GM23338 (cell line): ENCODE results near the gene RAB36. TPM values are rescaled to one million over a fixed set of nuclear protein-coding genes. Genes with fewer than 3 reads are reported as not detected.
A peak's percentile ranks its signal among the peaks of the same experiment; 100 is the strongest.

Experiments
- ATAC-seq: fragments of 200-7000 bp; cut with Tn5 transposase; 3 replicates; pipeline ENCODE4 v1.9.1; 2020
- DNase-seq: peaks from one replicate; pipeline ENCODE4 v3.0.0-alpha.2; 2015; ENCODE audit warnings: low spot score
- H2AFZ ChIP-seq: fragments of 200-600 bp; sonication (generic); 2 replicates; pipeline ENCODE4 v1.8.0; 2016; ENCODE audit warnings: antibody characterized with exemption, mild to moderate bottlenecking, moderate library complexity
- H3F3A ChIP-seq: fragments of 200-600 bp; sonication (generic); replicated peaks from 2 replicates; pipeline ENCODE4 v1.8.0; 2017; ENCODE audit warnings: antibody characterized with exemption, mixed run types, low read depth
- H3K27ac ChIP-seq: fragments of 200-600 bp; sonication (generic); 2 replicates; pipeline ENCODE4 v1.6.1; 2016; ENCODE audit warnings: low read depth
- H3K27me3 ChIP-seq: fragments of 200-600 bp; sonication (generic); 2 replicates; pipeline ENCODE4 v1.8.0; 2016; ENCODE audit warnings: mild to moderate bottlenecking, mixed run types, moderate library complexity; ENCODE audit not compliant: insufficient read depth
- H3K36me3 ChIP-seq: fragments of 200-600 bp; sonication (generic); 2 replicates; pipeline ENCODE4 v1.8.0; 2016; ENCODE audit warnings: mild to moderate bottlenecking; ENCODE audit not compliant: insufficient read depth
- H3K4me1 ChIP-seq: fragments of 200-600 bp; sonication (generic); 2 replicates; pipeline ENCODE4 v1.8.0; 2016; ENCODE audit warnings: mild to moderate bottlenecking, moderate library complexity; ENCODE audit not compliant: insufficient read depth
- H3K4me2 ChIP-seq: fragments of 200-600 bp; sonication (generic); 2 replicates; pipeline ENCODE4 v1.7.1; 2017; ENCODE audit warnings: mixed run types
- H3K4me3 ChIP-seq: fragments of 200-600 bp; sonication (generic); 2 replicates; pipeline ENCODE4 v1.6.1; 2016; ENCODE audit warnings: mixed run types
- H3K79me2 ChIP-seq: fragments of 200-600 bp; sonication (generic); replicated peaks from 2 replicates; pipeline ENCODE4 v1.8.0; 2017; ENCODE audit warnings: mild to moderate bottlenecking; ENCODE audit not compliant: insufficient read depth
- H3K9me2 ChIP-seq: fragments of 200-600 bp; sonication (generic); 2 replicates; pipeline ENCODE4 v1.8.0; 2017; ENCODE audit not compliant: insufficient read depth
- H4K20me1 ChIP-seq: fragments of 200-600 bp; sonication (generic); replicated peaks from 2 replicates; pipeline ENCODE4 v1.8.0; 2017; ENCODE audit warnings: mild to moderate bottlenecking; ENCODE audit not compliant: insufficient read depth
- H3K27ac Mint-ChIP-seq: 2 replicates; pipeline ENCODE4 v1.8.0; 2020; ENCODE audit warnings: inconsistent platforms, mild to moderate bottlenecking, moderate library complexity, mixed read lengths
- H3K27me3 Mint-ChIP-seq: 3 replicates; pipeline ENCODE4 v1.8.0; 2022; ENCODE audit warnings: low read depth, mild to moderate bottlenecking, moderate library complexity, mixed read lengths, inconsistent platforms; ENCODE audit not compliant: insufficient read depth, poor library complexity
- H3K36me3 Mint-ChIP-seq: 3 replicates; pipeline ENCODE4 v1.8.0; 2021; ENCODE audit warnings: low read depth, mild to moderate bottlenecking, inconsistent platforms, moderate library complexity, mixed read lengths
- H3K4me1 Mint-ChIP-seq: 3 replicates; pipeline ENCODE4 v1.8.0; 2020; ENCODE audit warnings: mild to moderate bottlenecking, inconsistent platforms, mixed read lengths
- H3K4me3 Mint-ChIP-seq: 3 replicates; pipeline ENCODE4 v1.8.0; 2021; ENCODE audit warnings: moderate library complexity, mild to moderate bottlenecking, inconsistent platforms, mixed read lengths
- H3K9me3 Mint-ChIP-seq: 3 replicates; pipeline ENCODE4 v1.8.0; 2020; ENCODE audit warnings: moderate library complexity, mild to moderate bottlenecking, inconsistent platforms, mixed read lengths
- CREB1 ChIP-seq: fragments of 250-450 bp; sonication (Bioruptor Pico); IDR thresholded peaks from 2 replicates; pipeline ENCODE4 v1.5.0; 2020; ENCODE audit warnings: low read depth, mild to moderate bottlenecking, moderate library complexity
- EZH2phosphoT487 ChIP-seq: fragments of 200-600 bp; sonication (generic); IDR thresholded peaks from one replicate; pipeline ENCODE4 v1.8.1; 2018; ENCODE audit warnings: antibody characterized with exemption; ENCODE audit not compliant: unreplicated experiment
- JUNB ChIP-seq: IDR thresholded peaks from one replicate; pipeline ENCODE4 v1.6.1; 2016; ENCODE audit warnings: antibody characterized with exemption; ENCODE audit not compliant: unreplicated experiment
- NANOG ChIP-seq: IDR thresholded peaks from 2 replicates; pipeline ENCODE4 v1.6.1; 2016; ENCODE audit warnings: antibody characterized with exemption, borderline replicate concordance
- POLR2AphosphoS5 ChIP-seq: IDR thresholded peaks from 2 replicates; pipeline ENCODE4 v1.6.1; 2016; ENCODE audit warnings: antibody characterized with exemption, low read depth
- REST ChIP-seq: IDR thresholded peaks from one replicate; pipeline ENCODE4 v1.6.1; 2018; ENCODE audit warnings: antibody characterized with exemption; ENCODE audit not compliant: unreplicated experiment
- STAT1 ChIP-seq: IDR thresholded peaks from one replicate; pipeline ENCODE4 v1.6.1; 2016; ENCODE audit warnings: antibody characterized with exemption; ENCODE audit not compliant: unreplicated experiment
- ZNF114 ChIP-seq: fragments of 250-450 bp; sonication (Bioruptor Pico); IDR thresholded peaks from 2 replicates; pipeline ENCODE4 v1.5.0; 2020; ENCODE audit warnings: mild to moderate bottlenecking, moderate library complexity
- ZNF331 ChIP-seq: fragments of 250-450 bp; sonication (Bioruptor Pico); IDR thresholded peaks from 2 replicates; pipeline ENCODE4 v1.5.0; 2020; ENCODE audit warnings: low read depth, mild to moderate bottlenecking, moderate library complexity
- polyA plus RNA-seq: library from polyadenylated mRNA; unstranded; fragments of >200 nt; fragmentation: Nextera tagmentation; extraction: Ambion mirVana; gene quantifications from 2 replicates; pipeline ENCODE4 v1.2.1, GENCODE V29; 2016
- small RNA-seq: library from RNA; depleted of rRNA; stranded (forward); fragments of <200 nt; gene quantifications from one replicate; pipeline ENCODE3, GENCODE V24; 2014; ENCODE audit warnings: low replicate concordance
- total RNA-seq: library from RNA; depleted of rRNA; stranded (reverse); fragments of >200 nt; shearing (Covaris generic); gene quantifications from 2 replicates; pipeline ENCODE4 v1.2.3, GENCODE V29; 2014; rRNA removed

RAB36 gene
- total and polyA plus RNA-seq, 2 experiments from 2014 or later = 0.58 to 1.2 TPM

GRCh38 chr22:23213022-23213555 is 67.8 kb downstream of the RAB36 start:
- peak overlapping the region; percentile 32; the same call in 1 of the 2 replicates for H3K27ac ChIP-seq
- peaks cover 100% of the 10 kb centered on the region for H3K79me2 ChIP-seq
- H3K27ac Mint-ChIP-seq = no peak overlapping the region
- H3K9me3 Mint-ChIP-seq = no peaks in the 10 kb centered on the region
- peaks cover 13% of the 10 kb centered on the region for H3K27me3 Mint-ChIP-seq
- no peak overlapping the region for H2AFZ ChIP-seq
- 0 out of 2 replicates have a peak, but pooled peaks cover 4% of the 10 kb centered on the region for H3F3A ChIP-seq
- peaks cover 3% of the 10 kb centered on the region; the same call in 2 of the 3 replicates for H3K36me3 Mint-ChIP-seq
- TF ChIP-seq CREB1 (no peak), NANOG (no peak), EZH2phosphoT487 (no peak), JUNB (no peak)
- H3K9me2 ChIP-seq = no peaks in the 10 kb centered on the region
- peaks cover 19% of the 10 kb centered on the region for H3K4me1 ChIP-seq
- no peak overlapping the region for H3K4me2 ChIP-seq
- H3K27me3 ChIP-seq = no peaks in the 10 kb centered on the region
- H3K4me3 ChIP-seq = no peak overlapping the region
- H3K4me1 Mint-ChIP-seq = peaks cover 50% of the 10 kb centered on the region
- no peak overlapping the region for H3K4me3 Mint-ChIP-seq
- no peaks in the 10 kb centered on the region for H3K36me3 ChIP-seq
- H4K20me1 ChIP-seq = peaks cover 66% of the 10 kb centered on the region
- ATAC-seq (no peak), DNase-seq (no peak)

- TF ChIP-seq REST (no peak), CREB1 (no peak), ZNF331 (CRISPR knock-in tag) (no peak), POLR2AphosphoS5 (no peak), ZNF114 (CRISPR knock-in tag) (no peak), STAT1 (no peak)
- peaks cover 100% of the 10 kb centered on the region for H3K79me2 ChIP-seq
- H3F3A ChIP-seq = 0 out of 2 replicates have a peak, but pooled peaks cover 4% of the 10 kb centered on the region
- no peaks in the 10 kb centered on the region for H3K9me2 ChIP-seq
- H3K36me3 Mint-ChIP-seq = peaks cover 2% of the 10 kb centered on the region; the same call in 2 of the 3 replicates
- H3K27me3 ChIP-seq = no peaks in the 10 kb centered on the region
- no peak overlapping the region; the same call in 2 of the 3 replicates for H3K4me3 Mint-ChIP-seq
- no peak overlapping the region for H3K4me3 ChIP-seq
- peaks cover 16% of the 10 kb centered on the region for H3K27me3 Mint-ChIP-seq
- DNase-seq (no peak), ATAC-seq (no peak)
- peaks cover 70% of the 10 kb centered on the region for H4K20me1 ChIP-seq
- H3K9me3 Mint-ChIP-seq = no peaks in the 10 kb centered on the region
- no peak overlapping the region for H3K27ac Mint-ChIP-seq
- H3K4me1 Mint-ChIP-seq = peaks cover 57% of the 10 kb centered on the region
- H3K36me3 ChIP-seq = no peaks in the 10 kb centered on the region
- no peak overlapping the region for H2AFZ ChIP-seq
- peaks cover 26% of the 10 kb centered on the region for H3K4me1 ChIP-seq
- H3K27ac ChIP-seq = no peak overlapping the region
- no peak overlapping the region for H3K4me2 ChIP-seq
Measured at GRCh38 chr22:23213581-23214334, 68.5 kb downstream of the RAB36 start.

Small RNAs within 50 kb of the gene (small RNA-seq; reads per million reads assigned to genes)
- gene BCRP8 = not detected
- not detected for gene RF00017
- gene RF00066 = not detected

Other genes starting within 250 kb of the RAB36 start
- gene GNAZ, start 75.0 kb upstream of the RAB36 start, total RNA-seq = 9.9 and 11.1 TPM in 2 replicates
- 2.9 TPM in 2 replicates for gene GNAZ, start 75.0 kb upstream of the RAB36 start, polyA plus RNA-seq
- not detected in 2 replicates for gene RSPH14, start 3.5 kb upstream of the RAB36 start, total RNA-seq
- gene RSPH14, start 3.5 kb upstream of the RAB36 start, polyA plus RNA-seq = 1.8 and 2.5 TPM in 2 replicates
- 101 and 121 TPM in 2 replicates for gene BCR, start 35.0 kb downstream of the RAB36 start, total RNA-seq
- gene BCR, start 35.0 kb downstream of the RAB36 start, polyA plus RNA-seq = 15.6 and 17.7 TPM in 2 replicates